Measurements from ENCODE around the gene PLEKHA6.
"Not testable (repeated sequence)": the region's sequence is repeated elsewhere in the genome, so short reads cannot be mapped to it uniquely, and the experiment has no call there.

PLEKHA6 gene

GRCh38 chr1:204314171-204314892 is 45.4 kb downstream of the PLEKHA6 start:
- DNase-seq, result no peak

- DNase-seq, result no peak
Observed at GRCh38 chr1:204313675-204314074, 46.1 kb downstream of the PLEKHA6 start.

GRCh38 chr1:204310970-204311369 is 48.8 kb downstream of the PLEKHA6 start:
- not testable (repeated sequence) for DNase-seq

- no peak for DNase-seq
Observed at GRCh38 chr1:204308023-204308628, 51.6 kb downstream of the PLEKHA6 start.

GRCh38 chr1:204307334-204307883 is 52.3 kb downstream of the PLEKHA6 start:
- peak in 1 of 51 donors; percentile 49 for DNase-seq

- DNase-seq, result peak in 1 of 51 donors; percentile 29
Observed at GRCh38 chr1:204306076-204306475, 53.7 kb downstream of the PLEKHA6 start.

GRCh38 chr1:204304067-204304466 is 55.7 kb downstream of the PLEKHA6 start:
- no peak for DNase-seq

GRCh38 chr1:204302769-204303168 is 57.0 kb downstream of the PLEKHA6 start:
- DNase-seq, result no peak

GRCh38 chr1:204301171-204301957 is 58.4 kb downstream of the PLEKHA6 start:
- DNase-seq, result no peak

- DNase-seq, result no peak
Observed at GRCh38 chr1:204299814-204300365, 59.8 kb downstream of the PLEKHA6 start.

GRCh38 chr1:204296431-204296988 is 63.2 kb downstream of the PLEKHA6 start:
- DNase-seq, result peak in 13 of 51 donors; percentile 18 to 65 (median 31)

GRCh38 chr1:204295671-204296070 is 64.1 kb downstream of the PLEKHA6 start:
- DNase-seq, result no peak

- no peak for DNase-seq
Observed at GRCh38 chr1:204294357-204294756, 65.4 kb downstream of the PLEKHA6 start.

GRCh38 chr1:204293605-204294337 is 66.0 kb downstream of the PLEKHA6 start:
- DNase-seq, result no peak

GRCh38 chr1:204292740-204293139 is 67.0 kb downstream of the PLEKHA6 start:
- DNase-seq, result no peak

- no peak for DNase-seq
Observed at GRCh38 chr1:204289280-204289679, 70.4 kb downstream of the PLEKHA6 start.

GRCh38 chr1:204288021-204288588 is 71.6 kb downstream of the PLEKHA6 start:
- no peak for DNase-seq

GRCh38 chr1:204287466-204287891 is 72.2 kb downstream of the PLEKHA6 start:
- peak in 11 of 51 donors; percentile 24 to 57 (median 33) for DNase-seq

- DNase-seq, result peak in 21 of 51 donors; percentile 32 to 84 (median 47)
Observed at GRCh38 chr1:204286831-204287421, 72.8 kb downstream of the PLEKHA6 start.

GRCh38 chr1:204286315-204286714 is 73.4 kb downstream of the PLEKHA6 start:
- no peak for DNase-seq

Data from hypothalamus (tissue), 51 donors.